H1 (cell line): ENCODE results near the gene ZCRB1. TPM values are rescaled to one million over a fixed set of nuclear protein-coding genes. Genes with fewer than 3 reads are reported as not detected.

Experiments
- CTCF ChIA-PET: fragments of 300-600 bp; sonication (Branson Sonifier 250); formaldehyde crosslinking; loops from one replicate; lab custom pipeline; 2021; ENCODE audit not compliant: partially characterized antibody; lab: Charles Lee
- POLR2A ChIA-PET: fragments of 300-600 bp; sonication (Branson Sonifier 250); formaldehyde crosslinking; loops from one replicate; lab custom pipeline; 2021; ENCODE audit warnings: inconsistent platforms; ENCODE audit not compliant: partially characterized antibody; lab: Charles Lee
- DNase-seq, 2 experiments: peaks; one replicate each; pipeline versions ENCODE4 v3.0.0 to v3.0.0-alpha.2; 2010 to 2022; ENCODE audit warnings: low spot score in 2 of 2, low read depth in 1 of 2, mixed read lengths in 1 of 2
- FAIRE-seq: peaks from 2 replicates; lab custom pipeline; 2011; peaks lifted over from hg19 to GRCh38; lab: Jason Lieb, UNC
- H2AFZ ChIP-seq: 2 replicates; pipeline ENCODE4 v1.8.1; 2012; ENCODE audit warnings: low read length, inconsistent platforms
- H2AK5ac ChIP-seq: 2 replicates; pipeline ENCODE4 v1.6.1; 2013; ENCODE audit warnings: low read depth, low read length
- H2BK120ac ChIP-seq: replicated peaks from 2 replicates; pipeline ENCODE3; 2013; ENCODE audit warnings: low read depth, low read length, inconsistent platforms
- H2BK12ac ChIP-seq: 2 replicates; pipeline ENCODE4 v1.6.1; 2013; ENCODE audit warnings: low read depth, low read length
- H2BK15ac ChIP-seq: 2 replicates; pipeline ENCODE4 v1.6.1; 2013; ENCODE audit warnings: low read length
- H2BK20ac ChIP-seq: 2 replicates; pipeline ENCODE4 v1.6.1; 2013; ENCODE audit warnings: low read length
- H2BK5ac ChIP-seq: 2 replicates; pipeline ENCODE4 v1.6.1; 2013; ENCODE audit warnings: low read depth, low read length
- H3K14ac ChIP-seq: 2 replicates; pipeline ENCODE4 v1.6.1; 2013; ENCODE audit warnings: inconsistent platforms; ENCODE audit not compliant: insufficient read length
- H3K18ac ChIP-seq: 2 replicates; pipeline ENCODE4 v1.6.1; 2013; ENCODE audit warnings: low read length; ENCODE audit errors: extremely low read depth
- H3K23ac ChIP-seq: 2 replicates; pipeline ENCODE4 v1.6.1; 2013; ENCODE audit warnings: inconsistent platforms; ENCODE audit not compliant: insufficient read length
- H3K23me2 ChIP-seq: 2 replicates; pipeline ENCODE4 v1.6.1; 2013; ENCODE audit warnings: low read depth, low read length
- H3K27ac ChIP-seq: 2 replicates; pipeline ENCODE4 v1.6.1; 2011; ENCODE audit warnings: low read depth, low read length, inconsistent platforms
- H3K27me3 ChIP-seq, 4 experiments: replicated peaks in 1 of 4; 1 replicate in 1 of 4; 2 replicates in 3 of 4; pipeline versions ENCODE4 v1.6.1 to v1.8.1; 2011 to 2013; ENCODE audit warnings: low read length in 3 of 4, mild to moderate bottlenecking in 3 of 4, inconsistent platforms in 2 of 4, mixed read lengths in 2 of 4, moderate library complexity in 1 of 4; ENCODE audit not compliant: control insufficient read depth in 3 of 4, insufficient read depth in 3 of 4; ENCODE audit errors: extremely low read depth in 1 of 4
- H3K36me3 ChIP-seq, 4 experiments: 2 replicates each; pipeline versions ENCODE4 v1.6.1 to v1.8.1; 2011 to 2013; ENCODE audit warnings: mild to moderate bottlenecking in 4 of 4, low read length in 3 of 4, moderate library complexity in 2 of 4, control low read depth in 1 of 4, inconsistent platforms in 1 of 4; ENCODE audit not compliant: insufficient read depth in 4 of 4, control insufficient read depth in 2 of 4
- H3K4ac ChIP-seq: replicated peaks from 2 replicates; pipeline ENCODE3; 2013; ENCODE audit warnings: low read length, low read depth, mixed read lengths, inconsistent platforms; ENCODE audit not compliant: insufficient read length
- H3K4me1 ChIP-seq, 4 experiments: replicated peaks in 1 of 4; 1 replicate in 1 of 4; 2 replicates in 3 of 4; pipeline versions ENCODE4 v1.6.1 to v1.8.1; 2011 to 2013; ENCODE audit warnings: low read length in 3 of 4, inconsistent platforms in 2 of 4, mixed read lengths in 1 of 4; ENCODE audit not compliant: insufficient read depth in 4 of 4, control insufficient read depth in 3 of 4
- H3K4me2 ChIP-seq, 2 experiments: 2 replicates each; pipeline versions ENCODE4 v1.6.1 to v1.8.1; 2011 to 2013; ENCODE audit warnings: low read depth in 2 of 2, low read length in 2 of 2, control low read depth in 1 of 2, inconsistent platforms in 1 of 2, mild to moderate bottlenecking in 1 of 2; ENCODE audit not compliant: insufficient read depth in 1 of 2
- H3K4me3 ChIP-seq, 4 experiments: fragments of 200-600, 300-600 bp in 1 of 4; sonication (generic), shearing (Covaris generic), sonication (Bioruptor Twin) in 1 of 4; 2 replicates each; pipeline versions ENCODE4 v1.5.1 to v1.8.1; 2011 to 2016; ENCODE audit warnings: low read length in 4 of 4, low read depth in 3 of 4, control low read depth in 2 of 4, inconsistent platforms in 2 of 4, mild to moderate bottlenecking in 2 of 4, mixed read lengths in 1 of 4, moderate library complexity in 1 of 4; ENCODE audit not compliant: insufficient read depth in 2 of 4; ENCODE audit errors: extremely low read depth in 1 of 4
- H3K56ac ChIP-seq: replicated peaks from 2 replicates; pipeline ENCODE3; 2013; ENCODE audit warnings: low read depth, mild to moderate bottlenecking, mixed read lengths, low read length, inconsistent platforms; ENCODE audit not compliant: insufficient read length
- H3K79me1 ChIP-seq: 2 replicates; pipeline ENCODE4 v1.6.1; 2013; ENCODE audit warnings: low read depth, low read length, control low read depth
- H3K79me2 ChIP-seq, 2 experiments: 2 replicates each; pipeline versions ENCODE4 v1.6.1 to v1.8.1; 2012 to 2013; ENCODE audit warnings: low read length in 2 of 2, mild to moderate bottlenecking in 2 of 2, inconsistent platforms in 1 of 2; ENCODE audit not compliant: insufficient read depth in 2 of 2, control insufficient read depth in 1 of 2
- H3K9ac ChIP-seq, 4 experiments: replicated peaks in 1 of 4; 1 replicate in 1 of 4; 2 replicates in 3 of 4; pipeline versions ENCODE4 v1.6.1 to v1.8.1; 2011 to 2013; ENCODE audit warnings: low read depth in 3 of 4, low read length in 3 of 4, control low read depth in 2 of 4, mild to moderate bottlenecking in 2 of 4, moderate library complexity in 2 of 4, inconsistent platforms in 1 of 4; ENCODE audit errors: extremely low read depth in 1 of 4
- H3K9me3 ChIP-seq, 2 experiments: 2 replicates each; pipeline versions ENCODE4 v1.6.1 to v1.8.1; 2012 to 2013; ENCODE audit warnings: mild to moderate bottlenecking in 2 of 2, moderate library complexity in 2 of 2, control low read depth in 1 of 2, inconsistent platforms in 1 of 2, low read depth in 1 of 2, low read length in 1 of 2, mixed read lengths in 1 of 2; ENCODE audit not compliant: insufficient read depth in 2 of 2
- H4K20me1 ChIP-seq, 2 experiments: replicated peaks in 1 of 2; 2 replicates each; pipeline versions ENCODE3 to v1.8.1; 2011 to 2013; ENCODE audit warnings: inconsistent platforms in 2 of 2, low read length in 2 of 2, mild to moderate bottlenecking in 1 of 2; ENCODE audit not compliant: insufficient read depth in 2 of 2, control insufficient read depth in 1 of 2
- H4K5ac ChIP-seq: 2 replicates; pipeline ENCODE4 v1.6.1; 2013; ENCODE audit warnings: low read length, low read depth, mixed read lengths, inconsistent platforms; ENCODE audit not compliant: insufficient read length
- H4K8ac ChIP-seq: 2 replicates; pipeline ENCODE4 v1.8.0; 2013; ENCODE audit warnings: mild to moderate bottlenecking, moderate library complexity, low read length, inconsistent platforms; ENCODE audit not compliant: insufficient read depth; ENCODE audit errors: extremely low read depth
- H4K91ac ChIP-seq: replicated peaks from 2 replicates; pipeline ENCODE3; 2013; ENCODE audit warnings: low read length, mixed read lengths, inconsistent platforms; ENCODE audit not compliant: insufficient read length
- EZH2 ChIP-seq: fragments of 200-600 bp; sonication (generic); IDR thresholded peaks from 2 replicates; pipeline ENCODE4 v1.7.1; 2012; ENCODE audit warnings: low read depth, mild to moderate bottlenecking, moderate library complexity, low read length, inconsistent platforms; ENCODE audit not compliant: severe bottlenecking
- POU5F1 ChIP-seq: IDR thresholded peaks from 2 replicates; pipeline ENCODE4 v1.6.1; 2011; ENCODE audit warnings: low read depth, mild to moderate bottlenecking, low read length, moderate library complexity
- RAD21 ChIP-seq, 2 experiments: IDR thresholded peaks in 1 of 2; conservative IDR thresholded peaks in 1 of 2; 2 replicates each; pipeline ENCODE4 v1.6.1; 2011; ENCODE audit warnings: low read depth in 2 of 2, low read length in 2 of 2, improper control_type of control experiment in 1 of 2, inconsistent platforms in 1 of 2, mild to moderate bottlenecking in 1 of 2, moderate library complexity in 1 of 2
- RNF2 ChIP-seq: fragments of 200-900, 300-1000 bp; sonication (generic); IDR thresholded peaks from 2 replicates; pipeline ENCODE4 v1.7.1; 2016; ENCODE audit warnings: borderline replicate concordance, low read depth, mild to moderate bottlenecking, antibody characterized with exemption, low read length; ENCODE audit not compliant: poor library complexity, severe bottlenecking; ENCODE audit errors: missing control alignments
- SAP30 ChIP-seq: fragments of 300-600 bp; sonication (generic); IDR thresholded peaks from 2 replicates; pipeline ENCODE4 v1.7.1; 2012; ENCODE audit warnings: low read length, moderate library complexity, mild to moderate bottlenecking, inconsistent platforms; ENCODE audit not compliant: insufficient read depth, insufficient replicate concordance
- TAF1 ChIP-seq: IDR thresholded peaks from 2 replicates; pipeline ENCODE4 v1.6.1; 2011; ENCODE audit warnings: mild to moderate bottlenecking, low read depth, low read length
- ZNF274 ChIP-seq: IDR thresholded peaks from 2 replicates; pipeline ENCODE4 v1.7.0; 2012; ENCODE audit warnings: low read length, borderline replicate concordance; ENCODE audit errors: extremely low read depth
- WGBS, 2 experiments: shearing (Covaris generic) in 1 of 2; methylation state at CpG; one replicate each; pipeline versions ENCODE4 v1.1.6 to v1.1.7; 2013 to 2015; ENCODE audit warnings: low lambda C conversion rate in 2 of 2, mixed read lengths in 2 of 2, inconsistent platforms in 1 of 2, low coverage in 1 of 2, missing lambda C conversion rate in 1 of 2; ENCODE audit not compliant: insufficient replicate concordance in 2 of 2, insufficient coverage in 1 of 2, insufficient read length in 1 of 2; ENCODE audit errors: extremely low coverage in 1 of 2, missing lambda C conversion rate in 1 of 2; 5-methylcytosine and 5-hydroxymethylcytosine counted together
- polyA plus RNA-seq, 7 experiments: library from polyadenylated mRNA; depleted of rRNA in 3 of 7; stranded (reverse) in 5 of 7; unstranded in 2 of 7; fragments of >200 nt in 5 of 7; fragments of 200-250 nt in 2 of 7; gene quantifications; 1 replicate in 5 of 7; 2 replicates in 1 of 7; 4 replicates in 1 of 7; pipeline versions ENCODE4 v1.2.1 to v1.2.3, GENCODE V29; 2011 to 2013; ENCODE audit warnings: missing spikeins in 2 of 7, mixed read lengths in 2 of 7
- total RNA-seq: library from RNA; stranded (reverse); fragmentation: NEBNext Ultra II Directional; extraction: Animal tissue kit (Norgen Biotek cat#: 25700); gene quantifications from 2 replicates; pipeline ENCODE4 v1.2.1, GENCODE V29; 2021

The ZCRB1 gene
- total and polyA plus RNA-seq, 2 of the 8 experiments (the other 6 are each of a cell fraction or from before 2014, with no cell fraction given): 22.0 to 52.5 TPM

- no peak overlapping the region for H2BK15ac ChIP-seq
- H3K18ac ChIP-seq: no peak overlapping the region
- H3K14ac ChIP-seq: no peak overlapping the region
- no peak overlapping the region for H3K4ac ChIP-seq
- H3K9me3 ChIP-seq: peaks cover 0 to 5% of the 10 kb centered on the region in 2 experiments; a peak in 1 of 4 replicates
- no peaks in the 10 kb centered on the region for H3K79me1 ChIP-seq
- TF ChIP-seq TAF1: no peak
- TF ChIP-seq RNF2: no peak
- no peak for TF ChIP-seq SAP30
- TF ChIP-seq EZH2: no peak
- no peak for TF ChIP-seq POU5F1
- TF ChIP-seq RAD21 (IDR thresholded peaks at IDR 0.05 in 1 of 2, conservative IDR thresholded peaks at IDR 0.05 in 1 of 2; ENCODE audit: low read depth in 2 of 2, low read length in 2 of 2): no peak
- TF ChIP-seq ZNF274: no peak
- POLR2A ChIA-PET: no interaction called here
- H3K4me2 ChIP-seq: no peak overlapping the region
- no peak overlapping the region for H2BK5ac ChIP-seq
- no peak overlapping the region for H2AFZ ChIP-seq
- FAIRE-seq (no peak), DNase-seq (no peak)
- H3K56ac ChIP-seq: no peak overlapping the region
- no peak overlapping the region for H4K8ac ChIP-seq
- H2BK20ac ChIP-seq: no peak overlapping the region
- no peak overlapping the region for H2BK12ac ChIP-seq
- H3K4me1 ChIP-seq: peaks cover 0 to 2% (median under 1%) of the 10 kb centered on the region in 4 experiments; a peak in 1 of 7 replicates
- WGBS, 2 experiments: 93% methylated on average over 5 of the region's 6 CpGs; no CpG with 5 or more reads in 1 of the 2 experiments
- no peak overlapping the region for H3K4me3 ChIP-seq
- H3K79me2 ChIP-seq: no peaks in the 10 kb centered on the region
- H3K27me3 ChIP-seq: no peaks in the 10 kb centered on the region
- CTCF ChIA-PET: interaction anchor here (1.2 kb wide), 1 partner anchor 80 kb away, joined by 3 read pairs; no protein-coding TSS in a partner anchor
- H3K23me2 ChIP-seq: no peaks in the 10 kb centered on the region
- no peaks in the 10 kb centered on the region for H3K36me3 ChIP-seq
- H4K91ac ChIP-seq: no peak overlapping the region
- H2BK120ac ChIP-seq: no peak overlapping the region
- no peaks in the 10 kb centered on the region for H4K20me1 ChIP-seq
- no peak overlapping the region for H4K5ac ChIP-seq
- H2AK5ac ChIP-seq: no peak overlapping the region
- no peak overlapping the region for H3K23ac ChIP-seq
- H3K9ac ChIP-seq: no peak overlapping the region
- H3K27ac ChIP-seq: no peak overlapping the region
These were observed 48.3 kb downstream of the ZCRB1 start for GRCh38 chr12:42277396-42278127.
